Neuronal stem cell (in vitro differentiated cells): ENCODE measurements around the gene TBC1D14.

Experiments
- DNase-seq: peaks from one replicate; pipeline ENCODE4 v3.0.0-alpha.2; 2013; ENCODE audit warnings: low spot score
- H2AFZ ChIP-seq: one replicate; pipeline ENCODE4 v1.6.1; 2013; ENCODE audit warnings: mild to moderate bottlenecking, low read length, inconsistent platforms
- H2AK5ac ChIP-seq: 2 replicates; pipeline ENCODE4 v1.6.1; 2013; ENCODE audit warnings: low read depth, mild to moderate bottlenecking, inconsistent platforms, low read length, moderate library complexity, mixed read lengths
- H2BK120ac ChIP-seq: 2 replicates; pipeline ENCODE4 v1.6.1; 2013; ENCODE audit warnings: low read depth, mild to moderate bottlenecking, inconsistent platforms, low read length, moderate library complexity, mixed read lengths
- H2BK12ac ChIP-seq: one replicate; pipeline ENCODE4 v1.6.1; 2013; ENCODE audit warnings: low read length, inconsistent platforms
- H2BK15ac ChIP-seq: 2 replicates; pipeline ENCODE4 v1.6.1; 2013; ENCODE audit warnings: mild to moderate bottlenecking, low read length, inconsistent platforms, mixed read lengths
- H2BK5ac ChIP-seq: one replicate; pipeline ENCODE4 v1.6.1; 2013; ENCODE audit warnings: inconsistent platforms, mild to moderate bottlenecking, low read length, moderate library complexity
- H3K14ac ChIP-seq: one replicate; pipeline ENCODE4 v1.6.1; 2013; ENCODE audit warnings: low read length, inconsistent platforms
- H3K18ac ChIP-seq: 2 replicates; pipeline ENCODE4 v1.6.1; 2013; ENCODE audit warnings: low read length, inconsistent platforms
- H3K23ac ChIP-seq: 2 replicates; pipeline ENCODE4 v1.6.1; 2013; ENCODE audit warnings: low read depth, mild to moderate bottlenecking, mixed read lengths, low read length, inconsistent platforms; ENCODE audit not compliant: poor library complexity
- H3K27ac ChIP-seq: replicated peaks from 3 replicates; pipeline ENCODE4 v1.5.1; 2013; ENCODE audit warnings: low read length, inconsistent platforms
- H3K27me3 ChIP-seq, 3 experiments: 2 replicates each; pipeline ENCODE4 v1.6.1; 2013; ENCODE audit warnings: low read length in 3 of 3, mild to moderate bottlenecking in 2 of 3, inconsistent platforms in 1 of 3, low read depth in 1 of 3, mixed read lengths in 1 of 3, moderate library complexity in 1 of 3; ENCODE audit not compliant: control insufficient read depth in 3 of 3, insufficient read depth in 3 of 3
- H3K36me3 ChIP-seq, 2 donors: replicated peaks in 1 of 2; 2 replicates each; pipeline ENCODE4 v1.6.1; 2013; ENCODE audit warnings: low read length in 2 of 2; ENCODE audit not compliant: control insufficient read depth in 2 of 2, insufficient read depth in 2 of 2
- H3K4ac ChIP-seq: 2 replicates; pipeline ENCODE4 v1.6.1; 2013; ENCODE audit warnings: inconsistent platforms, mild to moderate bottlenecking, low read length, moderate library complexity
- H3K4me1 ChIP-seq, 2 donors: 1 replicate in 1 of 2; 2 replicates in 1 of 2; pipeline ENCODE4 v1.6.1; 2013; ENCODE audit warnings: low read length in 2 of 2, low read depth in 1 of 2; ENCODE audit not compliant: control insufficient read depth in 2 of 2, insufficient read depth in 1 of 2
- H3K4me2 ChIP-seq: one replicate; pipeline ENCODE4 v1.6.1; 2013; ENCODE audit warnings: mild to moderate bottlenecking, low read length, inconsistent platforms; ENCODE audit not compliant: insufficient read depth, poor library complexity, severe bottlenecking
- H3K4me3 ChIP-seq, 2 donors: 2 replicates each; pipeline ENCODE4 v1.5.1; 2013; ENCODE audit warnings: low read length in 2 of 2, mild to moderate bottlenecking in 2 of 2, inconsistent platforms in 1 of 2, moderate library complexity in 1 of 2
- H3K79me1 ChIP-seq: one replicate; pipeline ENCODE4 v1.6.1; 2013; ENCODE audit warnings: low read depth, mild to moderate bottlenecking, inconsistent platforms, low read length, moderate library complexity
- H3K9ac ChIP-seq: one replicate; pipeline ENCODE4 v1.6.1; 2013; ENCODE audit warnings: mild to moderate bottlenecking, low read depth, low read length, inconsistent platforms; ENCODE audit not compliant: poor library complexity
- H3K9me3 ChIP-seq, 2 donors: replicated peaks in 1 of 2; 2 replicates each; pipeline versions ENCODE3 to v1.6.1; 2013; ENCODE audit warnings: low read length in 2 of 2, mild to moderate bottlenecking in 2 of 2, inconsistent platforms in 1 of 2, low read depth in 1 of 2, mixed read lengths in 1 of 2, moderate library complexity in 1 of 2; ENCODE audit not compliant: control insufficient read depth in 2 of 2, insufficient read depth in 1 of 2
- H4K8ac ChIP-seq: one replicate; pipeline ENCODE4 v1.6.1; 2013; ENCODE audit warnings: low read depth, mild to moderate bottlenecking, inconsistent platforms, low read length, moderate library complexity
- H4K91ac ChIP-seq: one replicate; pipeline ENCODE4 v1.6.1; 2013; ENCODE audit warnings: low read length, low read depth, mild to moderate bottlenecking, inconsistent platforms; ENCODE audit not compliant: poor library complexity
- WGBS, 2 donors: extraction: QIAGEN DNeasy Blood & Tissue Kit; methylation state at CpG; one replicate each; pipeline ENCODE4 v1.1.7; 2013; ENCODE audit warnings: missing lambda C conversion rate in 2 of 2, mixed read lengths in 1 of 2; ENCODE audit not compliant: insufficient read length in 2 of 2, insufficient replicate concordance in 1 of 2; ENCODE audit errors: extremely low coverage in 2 of 2; 5-methylcytosine and 5-hydroxymethylcytosine counted together

The TBC1D14 gene

DNA sequence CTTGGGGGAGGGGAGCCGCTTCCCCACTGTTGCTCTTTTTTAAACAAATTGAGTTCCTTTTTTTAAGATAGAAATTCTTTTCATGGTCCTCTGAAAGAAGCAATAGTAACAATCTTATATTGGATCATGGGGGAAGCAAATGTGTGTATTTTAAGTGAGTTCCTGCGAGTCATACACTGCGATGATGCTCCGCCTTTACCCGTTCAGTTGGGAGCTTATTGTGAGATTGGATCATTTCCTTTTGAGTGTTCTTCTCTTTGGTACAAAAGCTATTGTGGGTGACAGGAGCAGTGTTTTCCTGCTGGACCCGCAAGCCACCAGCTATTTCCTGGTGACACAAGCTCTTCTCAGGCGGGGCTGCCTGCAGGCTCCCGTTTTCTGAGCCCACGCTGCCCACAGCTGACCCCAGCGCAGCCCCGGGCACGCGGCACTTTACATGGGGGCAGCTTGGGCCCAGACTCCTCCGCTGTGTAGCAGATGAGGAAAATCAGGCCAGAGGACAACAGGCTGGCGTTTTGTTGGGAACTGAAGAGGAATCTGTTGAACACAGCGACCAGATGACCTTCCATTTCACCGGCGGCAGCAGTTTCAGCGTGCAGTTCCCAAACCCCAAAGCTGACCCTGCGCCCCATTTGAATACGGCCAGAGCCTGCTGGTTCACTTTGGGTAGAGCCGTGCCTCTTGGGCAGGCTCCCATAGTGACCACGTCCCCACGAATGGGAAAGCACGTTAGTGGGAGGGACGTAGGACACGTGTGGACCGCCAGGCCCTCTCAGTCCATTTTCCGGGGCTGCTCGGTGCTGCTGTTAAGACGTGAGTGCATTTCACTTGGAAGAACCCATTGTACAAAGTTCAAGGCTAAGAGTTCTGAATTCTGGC is 145.7 kb downstream of the TBC1D14 start:
- Histone ChIP-seq H2BK15ac (no peak overlapping the region), H3K9me3 (peaks cover 0 to 4% of the 10 kb centered on the region in 2 donors), H2BK5ac (no peak overlapping the region), H3K23ac (no peak overlapping the region), H4K8ac (no peak overlapping the region), H3K27ac (no peak overlapping the region), H2BK12ac (no peak overlapping the region), H3K4me3 (no peak overlapping the region), H2AFZ (no peak overlapping the region), H3K14ac (no peak overlapping the region), H3K4ac (no peak overlapping the region), H3K79me1 (peaks cover 9% of the 10 kb centered on the region), H3K4me2 (no peak overlapping the region), H3K27me3 (no peaks in the 10 kb centered on the region), H2AK5ac (no peak overlapping the region), H3K36me3 (peaks cover 18 to 76% of the 10 kb centered on the region in 2 donors), H3K18ac (no peak overlapping the region), H3K9ac (no peak overlapping the region), H2BK120ac (no peak overlapping the region), H4K91ac (no peak overlapping the region), H3K4me1 (no peaks in the 10 kb centered on the region)
- WGBS, 2 donors: no CpG with 5 or more reads among the region's 31 CpGs
- DNase-seq: no peak

DNA sequence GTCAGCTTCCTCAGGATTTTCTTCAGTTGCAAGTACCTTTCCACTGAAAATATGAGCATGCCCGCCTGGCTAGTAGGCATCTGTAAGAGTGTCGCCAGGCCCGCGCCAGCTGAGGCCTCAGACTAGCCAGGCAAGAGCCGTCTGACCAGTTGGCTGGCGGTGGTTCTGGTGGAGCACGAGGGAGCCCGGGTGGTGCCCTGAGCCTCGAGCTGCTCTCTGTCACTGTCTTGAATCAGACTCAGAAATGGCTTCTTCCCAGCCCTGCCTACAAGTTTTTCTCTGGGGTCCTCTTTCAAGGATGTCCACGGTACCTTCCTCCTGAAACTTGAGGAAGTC is 146.3 kb downstream of the TBC1D14 start:
- Histone ChIP-seq H3K23ac (no peak overlapping the region), H4K91ac (no peak overlapping the region), H4K8ac (no peak overlapping the region), H3K4me2 (no peak overlapping the region), H3K4me1 (no peaks in the 10 kb centered on the region), H3K27me3 (no peaks in the 10 kb centered on the region), H3K4ac (no peak overlapping the region), H2AK5ac (no peak overlapping the region), H3K18ac (no peak overlapping the region), H3K27ac (no peak overlapping the region), H3K4me3 (no peak overlapping the region), H2AFZ (no peak overlapping the region), H3K79me1 (peaks cover 9% of the 10 kb centered on the region), H2BK120ac (no peak overlapping the region), H2BK12ac (no peak overlapping the region), H3K14ac (no peak overlapping the region), H3K36me3 (peaks cover 21 to 82% of the 10 kb centered on the region in 2 donors), H2BK5ac (no peak overlapping the region), H2BK15ac (no peak overlapping the region), H3K9me3 (peaks cover 0 to 4% of the 10 kb centered on the region in 2 donors), H3K9ac (no peak overlapping the region)
- no CpG with 5 or more reads among the region's 10 CpGs for WGBS, 2 donors
- no peak for DNase-seq

DNA sequence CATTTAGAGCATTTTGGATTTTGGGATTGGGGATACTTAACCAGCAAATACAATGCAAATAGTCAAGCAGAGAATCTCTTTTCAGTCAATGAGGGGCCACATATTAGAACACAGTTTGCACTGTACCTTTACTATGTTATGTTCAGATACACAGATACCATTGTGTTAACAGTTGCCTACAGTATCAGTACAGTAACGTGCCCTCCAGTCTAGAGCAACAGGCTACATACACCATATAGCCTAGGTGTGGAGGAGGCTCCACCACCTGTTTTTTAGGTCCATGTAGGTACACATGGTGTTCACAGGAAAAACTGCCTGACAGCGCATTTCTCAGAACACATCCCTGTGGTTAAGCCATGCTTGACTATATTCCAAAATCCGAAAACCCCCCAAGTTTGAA is 149.2 kb downstream of the TBC1D14 start:
- WGBS, 2 donors: no CpG with 5 or more reads among the region's 3 CpGs
- no peak overlapping the region for H2AFZ ChIP-seq
- no peak overlapping the region for H3K9ac ChIP-seq
- H2BK12ac ChIP-seq: no peak overlapping the region
- no peaks in the 10 kb centered on the region for H3K4me1 ChIP-seq
- no peak overlapping the region for H3K23ac ChIP-seq
- no peak overlapping the region for H2BK120ac ChIP-seq
- no peak overlapping the region for H2AK5ac ChIP-seq
- no peaks in the 10 kb centered on the region for H3K27me3 ChIP-seq
- no peak overlapping the region for H3K14ac ChIP-seq
- H3K4me3 ChIP-seq: no peak overlapping the region
- no peak overlapping the region for H2BK15ac ChIP-seq
- no peak for DNase-seq
- H3K4me2 ChIP-seq: no peak overlapping the region
- H3K4ac ChIP-seq: no peak overlapping the region
- H3K18ac ChIP-seq: no peak overlapping the region
- no peak overlapping the region for H2BK5ac ChIP-seq
- no peak overlapping the region for H4K8ac ChIP-seq
- H3K9me3 ChIP-seq: peaks cover 0 to 2% of the 10 kb centered on the region in 2 donors
- H3K36me3 ChIP-seq: peaks cover 33 to 95% of the 10 kb centered on the region in 2 donors
- H3K27ac ChIP-seq: no peak overlapping the region
- H3K79me1 ChIP-seq: no peaks in the 10 kb centered on the region
- no peak overlapping the region for H4K91ac ChIP-seq

DNA sequence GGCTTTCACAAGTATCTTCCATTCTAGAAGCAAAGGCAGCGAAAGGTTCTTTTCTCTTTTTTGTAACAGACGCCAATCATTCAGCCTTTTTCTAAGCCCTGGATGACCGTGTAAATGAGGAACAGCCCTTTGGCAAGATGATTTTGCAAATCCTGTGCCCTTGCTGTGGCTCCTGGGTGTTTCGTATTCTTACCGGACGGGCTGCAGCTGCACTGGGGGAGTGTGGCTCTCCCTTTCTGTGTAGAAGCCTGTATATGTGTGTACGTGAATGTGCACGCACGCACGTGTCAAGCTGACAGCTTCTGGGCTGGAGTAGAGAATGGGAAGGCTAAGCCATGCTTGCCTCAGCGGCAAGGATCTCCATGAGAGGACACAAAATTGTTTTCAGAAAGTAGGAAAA is 150.0 kb downstream of the TBC1D14 start:
- no CpG with 5 or more reads among the region's 11 CpGs for WGBS, 2 donors
- H3K9me3 ChIP-seq: no peaks in the 10 kb centered on the region
- no peak overlapping the region for H3K27ac ChIP-seq
- H3K4me2 ChIP-seq: no peak overlapping the region
- no peaks in the 10 kb centered on the region for H3K27me3 ChIP-seq
- no peak overlapping the region for H2BK15ac ChIP-seq
- H3K4me1 ChIP-seq: no peaks in the 10 kb centered on the region
- no peak overlapping the region for H4K8ac ChIP-seq
- H2AFZ ChIP-seq: no peak overlapping the region
- no peak overlapping the region for H3K18ac ChIP-seq
- no peak overlapping the region for H3K9ac ChIP-seq
- no peak overlapping the region for H2BK120ac ChIP-seq
- no peak overlapping the region for H3K14ac ChIP-seq
- no peak overlapping the region for H3K4ac ChIP-seq
- no peak for DNase-seq
- no peak overlapping the region for H4K91ac ChIP-seq
- H2BK5ac ChIP-seq: no peak overlapping the region
- no peak overlapping the region for H3K4me3 ChIP-seq
- no peak overlapping the region for H3K23ac ChIP-seq
- no peak overlapping the region for H2AK5ac ChIP-seq
- H3K36me3 ChIP-seq: peaks cover 29 to 95% of the 10 kb centered on the region in 2 donors
- H3K79me1 ChIP-seq: no peaks in the 10 kb centered on the region
- H2BK12ac ChIP-seq: no peak overlapping the region
